ENCODE data around the gene TMEM163.

- no peak for TF ChIP-seq CTCF (IDR thresholded peaks at IDR 0.05; ENCODE audit: poor library complexity)
- TF ChIP-seq EZH2 (IDR thresholded peaks at IDR 0.05; ENCODE audit: borderline replicate concordance): no peak
Measured at GRCh38 chr2:134489732-134490384, 228.9 kb downstream of the TMEM163 start.

Measured in hepatocyte (in vitro differentiated cells).